Ureter (tissue), 1 donor: Measurements from ENCODE around the gene PSMD3. TPM values are rescaled to one million over a fixed set of nuclear protein-coding genes. Genes with fewer than 3 reads are reported as not detected.

Source experiments
- total RNA-seq: library from RNA; stranded (reverse); gene quantifications from one replicate; pipeline ENCODE4 v1.2.4, GENCODE V29; 2023
- donor health status: DM: yes; HTN: yes; CAD: no.

Gene PSMD3
- total RNA-seq, 1 donor from 2014 or later: 99.3 TPM

Other genes starting within 250 kb of the PSMD3 start
- gene GRB7, start 242.9 kb upstream of the PSMD3 start, total RNA-seq: 37.4 TPM
- 24.3 TPM for gene IKZF3, start 116.5 kb upstream of the PSMD3 start, total RNA-seq
- gene ZPBP2, start 112.6 kb upstream of the PSMD3 start, total RNA-seq: not detected
- gene GSDMB, start 62.2 kb upstream of the PSMD3 start, total RNA-seq: 57.7 TPM
- gene ORMDL3, start 53.2 kb upstream of the PSMD3 start, total RNA-seq: 147 TPM
- not detected for gene LRRC3C, start 53.1 kb upstream of the PSMD3 start, total RNA-seq
- gene GSDMA, start 17.8 kb upstream of the PSMD3 start, total RNA-seq: 2.4 TPM
- gene CSF3, start 34.6 kb downstream of the PSMD3 start, total RNA-seq: 1.0 TPM
- 87.9 TPM for gene MED24, start 73.6 kb downstream of the PSMD3 start, total RNA-seq
- gene THRA, start 82.2 kb downstream of the PSMD3 start, total RNA-seq: 54.7 TPM
- gene NR1D1, start 119.8 kb downstream of the PSMD3 start, total RNA-seq: 26.0 TPM
- 91.3 TPM for gene MSL1, start 141.2 kb downstream of the PSMD3 start, total RNA-seq
- 121 TPM for gene CASC3, start 159.7 kb downstream of the PSMD3 start, total RNA-seq
- 138 TPM for gene RAPGEFL1, start 196.7 kb downstream of the PSMD3 start, total RNA-seq
- gene WIPF2, start 238.5 kb downstream of the PSMD3 start, total RNA-seq: 39.6 TPM